GM19351 (cell line): ENCODE data around the gene AMIGO3.
"Not testable (repeated sequence)": the region's sequence is repeated elsewhere in the genome, so short reads cannot be mapped to it uniquely, and the experiment has no call there.

ENCODE experiments used
- ATAC-seq: cut with Tn5 transposase; IDR thresholded peaks from one replicate; pipeline ENCODE4 v1.9.1; 2021; ENCODE audit warnings: mild to moderate bottlenecking, moderate library complexity; ENCODE audit not compliant: unreplicated experiment

AMIGO3 gene

DNA sequence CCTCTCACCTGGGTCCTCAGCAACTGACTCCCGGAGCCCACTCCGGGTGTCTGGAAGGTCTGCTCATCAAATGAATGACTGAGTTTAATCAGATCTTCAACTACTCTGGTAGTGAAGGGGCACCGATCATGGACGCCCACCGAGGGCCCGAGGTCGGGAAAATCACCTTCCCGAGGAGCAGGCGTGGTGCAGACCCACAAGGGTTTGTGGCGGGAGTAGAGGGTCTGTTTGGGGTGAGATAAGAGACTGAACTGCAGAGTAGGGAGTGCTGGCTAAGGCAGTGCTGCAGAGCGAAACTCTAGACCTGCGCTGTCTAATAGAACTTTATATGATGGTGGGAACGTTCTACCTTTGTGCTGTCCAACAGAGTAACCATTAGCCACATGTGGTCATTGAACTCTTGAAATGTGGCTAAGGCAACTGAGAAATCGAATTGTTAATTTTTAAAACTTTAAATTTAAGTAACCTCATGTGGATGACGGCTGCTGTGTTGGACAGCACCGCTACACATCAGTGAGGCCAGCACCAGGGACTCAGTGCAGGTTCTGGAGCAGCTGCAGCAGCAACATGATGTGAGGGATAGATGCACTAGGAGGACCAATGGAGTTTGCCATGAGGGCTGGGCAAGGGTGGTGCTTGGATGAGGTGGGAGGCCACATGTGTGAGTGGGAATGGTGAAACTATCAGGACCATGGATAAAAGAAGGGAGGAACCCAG is 29.4 kb downstream of the AMIGO3 start:
- ATAC-seq = not testable (repeated sequence)

DNA sequence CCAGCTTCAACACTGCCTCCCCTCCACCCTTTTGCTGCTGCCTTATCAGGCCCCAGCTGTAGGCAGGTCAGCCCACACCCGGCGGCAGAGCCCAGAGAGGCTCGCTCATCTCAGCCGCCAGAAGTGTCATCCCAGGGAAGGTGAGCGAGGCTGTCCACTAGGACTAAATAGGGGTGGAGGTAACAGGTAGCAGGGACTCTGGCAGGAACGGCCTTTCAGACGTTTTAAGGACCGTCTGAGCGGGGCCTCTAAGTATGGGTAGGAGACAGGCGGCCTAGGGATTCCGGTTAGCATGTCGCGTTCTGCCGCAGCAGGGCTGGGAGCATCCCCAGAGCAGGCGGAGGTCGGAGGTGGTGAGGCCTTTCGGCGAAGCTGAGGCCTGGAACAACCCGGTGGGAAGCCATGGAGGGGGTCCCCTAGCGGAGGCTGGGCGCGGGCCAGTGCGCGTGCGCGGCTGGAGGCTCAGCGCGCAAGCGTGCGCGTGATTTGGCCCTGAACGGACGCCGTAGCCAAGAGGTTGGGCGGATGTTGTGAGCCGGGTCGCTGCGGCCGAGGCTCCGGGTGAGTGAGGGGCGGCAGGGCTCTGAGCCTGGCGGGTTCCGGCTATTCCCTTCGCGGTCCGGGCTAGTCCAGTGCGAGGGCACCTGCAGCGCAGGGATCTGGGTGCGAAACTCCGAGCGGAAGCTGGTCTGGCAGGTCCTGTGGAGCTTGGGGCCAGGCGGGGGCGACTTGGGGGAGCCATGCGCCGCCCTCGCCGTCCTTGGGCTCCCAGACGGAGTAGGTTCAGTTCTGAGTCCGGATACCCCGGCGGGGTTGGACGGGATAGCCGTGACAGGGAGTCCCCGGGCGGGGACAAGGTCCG is 30.2 kb downstream of the AMIGO3 start, which contains the start of the genes MST1 and RNF123:
Gene MST1 (minus strand): TSS at position 429 of the 862 bp plus-strand sequence. CDS start 783 bp downstream, outside the sequence.
Gene RNF123 (plus strand): TSS at position 512 of the 862 bp plus-strand sequence. CDS start 1,609 bp downstream, outside the sequence.
- ATAC-seq = peak; percentile 60

DNA sequence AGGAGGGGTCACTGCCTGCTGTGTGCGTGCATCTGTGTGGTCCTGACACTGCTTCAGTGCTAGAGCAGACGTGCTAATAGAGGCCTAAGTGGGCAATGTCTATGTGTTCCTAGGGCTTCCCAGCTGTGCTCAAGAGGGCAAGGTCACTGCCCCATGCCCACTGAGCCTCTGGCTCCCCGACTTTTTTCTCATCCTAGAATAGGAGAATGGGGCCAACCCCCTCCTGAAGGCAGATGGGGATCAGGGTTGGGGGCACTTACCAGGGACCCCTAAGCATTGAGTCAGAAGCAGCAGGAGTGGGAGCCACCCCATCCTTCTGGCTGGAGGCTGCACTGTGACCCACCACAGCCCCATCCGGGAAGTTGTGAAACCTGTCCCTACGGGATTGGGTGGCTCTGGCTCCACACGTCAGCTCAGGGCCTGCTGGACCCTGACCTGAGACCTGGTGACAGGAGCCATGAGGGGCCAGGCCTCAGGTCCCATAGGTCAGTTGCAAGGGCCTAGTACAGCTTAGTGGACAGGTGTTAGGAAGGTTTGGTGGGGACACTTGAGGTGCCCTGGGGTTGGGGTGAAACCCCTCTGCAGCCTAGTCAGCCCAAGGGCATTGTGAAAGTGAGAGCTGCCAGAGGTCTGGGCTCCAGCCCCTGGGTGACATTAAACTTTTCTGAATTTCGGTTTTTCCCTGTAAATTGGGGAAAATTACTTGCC is 31.0 kb downstream of the AMIGO3 start:
- peak; percentile 8 for ATAC-seq

- ATAC-seq = not testable (repeated sequence)
These were observed 32.1 kb downstream of the AMIGO3 start for GRCh38 chr3:49687424-49687795.

DNA sequence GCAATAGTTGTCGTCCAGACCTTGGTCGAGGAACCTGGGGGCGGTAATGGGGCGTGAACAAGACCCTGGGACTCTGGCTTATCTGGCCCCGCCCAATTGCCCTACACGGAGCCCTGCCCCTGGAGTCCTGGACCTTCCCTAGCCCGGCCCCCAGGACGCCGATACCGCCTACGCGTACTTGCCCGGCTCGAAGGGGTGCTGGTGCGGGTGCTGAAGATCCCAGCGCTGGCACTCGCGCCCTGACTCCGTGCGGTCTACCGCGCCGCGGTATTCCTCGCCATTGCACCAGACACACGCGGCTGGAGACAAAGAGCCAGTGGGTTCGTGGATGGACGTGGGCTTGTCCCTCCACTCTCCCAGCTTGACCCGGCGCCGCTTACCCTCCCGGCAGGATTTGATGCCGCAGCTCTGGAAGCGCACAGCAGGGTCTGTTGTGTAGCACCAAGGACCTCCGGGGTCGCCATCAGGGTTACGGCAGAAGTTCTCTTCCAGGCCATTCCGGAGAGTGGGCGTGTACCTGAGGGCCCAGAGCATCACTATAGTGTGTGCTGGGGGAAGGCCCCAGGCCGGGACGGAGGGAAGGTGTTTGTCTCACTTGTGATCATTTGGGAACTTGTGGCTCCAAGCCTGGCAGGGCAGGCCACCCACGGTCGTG is 32.6 kb downstream of the AMIGO3 start:
- ATAC-seq = not testable (repeated sequence)

- not testable (repeated sequence) for ATAC-seq
These were observed 33.1 kb downstream of the AMIGO3 start for GRCh38 chr3:49686346-49686745.

- not testable (repeated sequence) for ATAC-seq
These were observed 33.6 kb downstream of the AMIGO3 start for GRCh38 chr3:49685846-49686245.

DNA sequence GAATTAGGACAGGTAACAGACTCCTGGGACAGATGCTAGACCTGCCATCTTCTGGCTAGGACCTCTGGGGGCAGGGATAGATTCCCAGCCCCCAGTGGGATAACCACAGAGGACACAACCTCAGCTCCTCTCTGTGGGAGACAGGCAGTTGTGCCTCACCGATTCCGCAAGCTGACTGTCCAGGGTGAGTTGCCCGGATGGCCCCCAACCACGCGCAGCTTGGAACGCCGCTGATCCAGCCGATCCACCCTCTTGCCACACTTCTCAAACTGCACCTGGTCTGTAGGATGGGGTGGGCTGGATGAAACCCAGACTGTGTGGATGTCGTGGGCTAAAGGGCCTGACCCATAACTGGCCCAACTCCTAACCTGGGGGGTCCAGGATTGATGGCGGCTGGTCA is 34.4 kb downstream of the AMIGO3 start:
- ATAC-seq = not testable (repeated sequence)

- ATAC-seq = not testable (repeated sequence)
These were observed 35.0 kb downstream of the AMIGO3 start for GRCh38 chr3:49684453-49684852.

- no peak for ATAC-seq
These were observed 36.3 kb downstream of the AMIGO3 start for GRCh38 chr3:49683162-49683561.

DNA sequence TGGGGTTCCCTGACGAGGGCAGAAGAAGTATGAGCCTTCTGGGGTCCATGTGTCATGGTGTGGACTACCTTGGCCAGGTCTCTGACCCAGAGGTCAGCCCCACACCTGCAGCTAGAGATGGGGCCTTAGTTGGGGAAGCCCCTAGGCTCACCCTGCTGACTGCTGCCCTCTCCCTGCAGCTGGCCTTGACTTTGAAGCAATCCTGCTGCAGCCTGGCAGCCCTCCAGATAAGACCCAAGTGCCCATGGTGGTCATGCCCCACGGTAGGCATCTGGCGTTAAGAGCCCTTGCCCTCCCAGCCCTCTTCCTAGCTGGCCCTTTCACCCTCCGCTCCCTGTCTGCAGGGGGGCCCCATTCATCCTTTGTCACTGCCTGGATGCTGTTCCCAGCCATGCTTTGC is 37.9 kb downstream of the AMIGO3 start:
- ATAC-seq = no peak

DNA sequence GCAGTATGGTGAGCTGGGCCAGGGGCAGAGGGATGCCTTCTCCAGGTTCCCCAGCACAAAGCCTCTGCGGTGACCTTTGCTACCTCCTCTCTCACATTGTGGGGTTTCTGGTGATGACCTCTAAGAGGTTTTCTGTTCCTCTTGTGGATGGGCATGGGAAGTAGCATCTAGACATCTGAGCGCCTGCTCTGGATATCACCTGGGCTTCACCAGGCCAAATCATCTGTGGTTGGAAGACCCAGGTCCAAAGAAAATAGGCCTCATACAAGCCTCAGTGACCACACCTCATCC is 38.3 kb downstream of the AMIGO3 start:
- no peak for ATAC-seq

GRCh38 chr3:49680493-49681231 is 38.8 kb downstream of the AMIGO3 start:
- ATAC-seq = no peak

- ATAC-seq = no peak
These were observed 43.6 kb downstream of the AMIGO3 start for GRCh38 chr3:49675912-49676311.

GRCh38 chr3:49674497-49674983 is 44.9 kb downstream of the AMIGO3 start:
- peak; percentile 18 for ATAC-seq

DNA sequence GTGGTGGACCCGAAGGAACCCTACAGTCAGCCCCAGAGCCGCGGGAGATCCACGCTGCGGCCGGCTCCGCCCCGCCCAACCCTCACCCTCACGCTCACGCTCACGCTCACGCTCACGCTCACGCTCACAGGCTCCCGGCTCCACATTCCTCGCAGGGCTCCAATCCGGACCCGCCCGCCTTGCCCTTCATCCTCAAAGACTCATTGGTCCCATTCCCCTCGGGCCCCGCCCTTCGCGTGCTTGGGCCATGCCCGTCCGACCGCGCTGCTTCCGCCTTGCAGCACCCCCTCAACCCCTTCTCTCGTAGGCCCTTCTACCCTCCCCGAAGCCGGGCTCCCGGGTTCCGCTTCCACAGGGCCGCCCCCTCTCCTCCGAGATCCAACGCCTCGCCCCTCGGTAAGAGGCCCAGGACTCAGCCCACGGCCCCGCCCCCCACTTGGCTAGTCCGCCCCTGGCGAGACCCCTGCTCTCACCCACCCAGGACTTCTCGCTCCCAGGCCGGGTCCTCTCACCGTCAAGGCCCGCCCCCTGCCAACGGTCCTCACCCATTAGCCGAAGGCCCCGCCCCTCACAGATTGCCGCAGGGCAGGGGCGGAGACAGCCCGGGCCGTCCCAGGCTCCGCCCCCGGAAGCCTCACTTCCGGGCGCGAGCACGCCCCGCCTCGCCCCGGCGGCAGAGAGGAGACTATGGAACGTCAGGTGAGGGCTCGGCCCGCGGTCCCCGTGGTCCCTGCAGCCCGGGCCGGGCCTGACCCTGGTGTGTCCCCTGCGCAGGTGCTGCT is 45.6 kb downstream of the AMIGO3 start, which contains the start of gene APEH:
Gene APEH (plus strand): TSS at position 637 of the 782 bp plus-strand sequence. CDS start 51 bp downstream, at position 688.
- ATAC-seq = peak; percentile 80

- ATAC-seq = no peak
These were observed 46.3 kb downstream of the AMIGO3 start for GRCh38 chr3:49673121-49673714.
